NCI-H510A (cell line): ENCODE results near the gene CKB.
"Not testable (repeated sequence)": the region's sequence is repeated elsewhere in the genome, so short reads cannot be mapped to it uniquely, and the experiment has no call there.

Experiments used
- DNase-seq: peaks from one replicate; lab custom pipeline; 2025; lab: John Stamatoyannopoulos, UW

CKB gene

GRCh38 chr14:103526247-103526913 lies 3.8 kb upstream of the CKB start:
- DNase-seq, result no peak

GRCh38 chr14:103525430-103526246 lies 3.0 kb upstream of the CKB start:
- DNase-seq, result not testable (repeated sequence)

- DNase-seq, result no peak
Measured at GRCh38 chr14:103524002-103524935, 1.6 kb upstream of the CKB start.

GRCh38 chr14:103523575-103523954 lies 935 bp upstream of the CKB start:
- no peak for DNase-seq

GRCh38 chr14:103521951-103522563 lies 573 bp downstream of the CKB start:
- no peak for DNase-seq

- no peak for DNase-seq
Measured at GRCh38 chr14:103521438-103521950, 1.1 kb downstream of the CKB start.

GRCh38 chr14:103520657-103521437 lies 1.8 kb downstream of the CKB start:
- peak; percentile 93 for DNase-seq

- no peak for DNase-seq
Measured at GRCh38 chr14:103520269-103520656, 2.4 kb downstream of the CKB start.

GRCh38 chr14:103519837-103520212 lies 2.8 kb downstream of the CKB start:
- peak; percentile 78 for DNase-seq

GRCh38 chr14:103519043-103519836 lies 3.4 kb downstream of the CKB start:
- DNase-seq, result no peak

- peak; percentile 56 for DNase-seq
Measured at GRCh38 chr14:103518422-103519042, 4.1 kb downstream of the CKB start.

- no peak for DNase-seq
Measured at GRCh38 chr14:103517721-103518421, 4.8 kb downstream of the CKB start.

GRCh38 chr14:103517174-103517566 lies 5.5 kb downstream of the CKB start:
- no peak for DNase-seq

GRCh38 chr14:103516426-103517173 lies 6.0 kb downstream of the CKB start:
- no peak for DNase-seq

GRCh38 chr14:103514596-103515421 lies 7.8 kb downstream of the CKB start:
- no peak for DNase-seq

- DNase-seq, result no peak
Measured at GRCh38 chr14:103512701-103513611, 9.7 kb downstream of the CKB start.
